K562 (cell line): ENCODE results near the gene STK11. TPM values are rescaled to one million over a fixed set of nuclear protein-coding genes. Genes with fewer than 3 reads are reported as not detected.

Experiments
- CEBPG ChIP-seq, 3 experiments: fragments of 200-800 bp in 1 of 3; sonication (Bioruptor generic) in 1 of 3; sonication (generic) in 1 of 3; formaldehyde crosslinking in 1 of 3; IDR thresholded peaks in 2 of 3; conservative IDR thresholded peaks in 1 of 3; 2 replicates each; pipeline versions ENCODE4 v1.6.1 to v1.8.0; 2016 to 2022; ENCODE audit warnings: missing compliant biosample characterization in 2 of 3, missing genetic modification characterization in 2 of 3, mild to moderate bottlenecking in 1 of 3, missing genetic modification reagents in 1 of 3
- CREM ChIP-seq: IDR thresholded peaks from 2 replicates; pipeline ENCODE4 v1.6.1; 2014; ENCODE audit warnings: antibody characterized with exemption, low read depth
- EHMT2 ChIP-seq: fragments of 450-650 bp; IDR thresholded peaks from 2 replicates; pipeline ENCODE4 v1.6.1; 2018; ENCODE audit warnings: antibody characterized with exemption
- ELK3 ChIP-seq: fragments of 450-650 bp; formaldehyde crosslinking; IDR thresholded peaks from 2 replicates; pipeline ENCODE4 v1.4.0; 2020; ENCODE audit warnings: mild to moderate bottlenecking
- ESRRA ChIP-seq: fragments of 450-650 bp; IDR thresholded peaks from 2 replicates; pipeline ENCODE4 v1.6.1; 2014; ENCODE audit warnings: low read depth, mild to moderate bottlenecking, moderate library complexity, borderline replicate concordance
- FOSL1 ChIP-seq: fragments of 200-800 bp; sonication (Bioruptor generic); conservative IDR thresholded peaks from 2 replicates; pipeline ENCODE4 v1.6.1; 2016; ENCODE audit warnings: missing genetic modification characterization, missing compliant biosample characterization
- FOXA1 ChIP-seq: fragments of 450-650 bp; IDR thresholded peaks from 2 replicates; pipeline ENCODE4 v1.6.1; 2016; ENCODE audit warnings: mild to moderate bottlenecking, borderline replicate concordance
- FOXP1 ChIP-seq: sonication (generic); formaldehyde crosslinking; IDR thresholded peaks from 2 replicates; pipeline ENCODE4 v1.8.0; 2022; ENCODE audit warnings: mild to moderate bottlenecking, missing genetic modification reagents
- MAZ ChIP-seq, 2 experiments: fragments of 450-650 bp in 1 of 2; sonication (generic) in 1 of 2; formaldehyde crosslinking; IDR thresholded peaks in 1 of 2; conservative IDR thresholded peaks in 1 of 2; 2 replicates each; pipeline versions ENCODE4 v1.4.0 to v1.5.0; 2020; ENCODE audit warnings: mild to moderate bottlenecking in 1 of 2, missing genetic modification reagents in 1 of 2
- MEF2D ChIP-seq: conservative IDR thresholded peaks from 2 replicates; pipeline ENCODE4 v1.6.1; 2016; ENCODE audit warnings: low read depth, missing genetic modification characterization, missing compliant biosample characterization
- POLR2A ChIP-seq: fragments of 450-650 bp; conservative IDR thresholded peaks from 2 replicates; pipeline ENCODE4 v1.6.1; 2016
- RBM15 ChIP-seq: fragments of 200-400 bp; formaldehyde crosslinking; IDR thresholded peaks from 2 replicates; pipeline ENCODE4 v1.6.1; 2018; ENCODE audit warnings: mild to moderate bottlenecking, low read length, moderate library complexity; ENCODE audit not compliant: insufficient read depth
- SMAD4 ChIP-seq: fragments of 250-450 bp; sonication (Bioruptor Pico); conservative IDR thresholded peaks from 2 replicates; pipeline ENCODE4 v1.8.0; 2021; ENCODE audit warnings: inconsistent platforms, mild to moderate bottlenecking, moderate library complexity
- TEAD1 ChIP-seq, 2 experiments: fragments of 450-650 bp in 1 of 2; sonication (generic) in 1 of 2; formaldehyde crosslinking; IDR thresholded peaks; 2 replicates each; pipeline versions ENCODE4 v1.4.0 to v1.8.0; 2020 to 2022; ENCODE audit warnings: mild to moderate bottlenecking in 2 of 2, missing genetic modification reagents in 1 of 2
- TSC22D4 ChIP-seq: fragments of 450-650 bp; IDR thresholded peaks from 2 replicates; pipeline ENCODE4 v1.6.1; 2016; ENCODE audit warnings: missing genetic modification characterization, missing biosample characterization, control low read depth
- ZBTB33 ChIP-seq: sonication (generic); formaldehyde crosslinking; IDR thresholded peaks from 2 replicates; pipeline ENCODE4 v1.8.1; 2023; ENCODE audit warnings: mild to moderate bottlenecking, missing genetic modification reagents
- ZC3H4 ChIP-seq: sonication (generic); formaldehyde crosslinking; IDR thresholded peaks from 2 replicates; pipeline ENCODE4 v1.9.0; 2021; ENCODE audit warnings: missing genetic modification reagents, borderline replicate concordance
- ZKSCAN8 ChIP-seq: fragments of 200-800 bp; sonication (Bioruptor generic); IDR thresholded peaks from 2 replicates; pipeline ENCODE4 v1.6.1; 2016; ENCODE audit warnings: missing genetic modification characterization, missing compliant biosample characterization
- ZNF134 ChIP-seq: fragments of 250-450 bp; sonication (Bioruptor Pico); conservative IDR thresholded peaks from 2 replicates; pipeline ENCODE4 v1.4.0; 2020
- ZNF239 ChIP-seq: fragments of 250-450 bp; sonication (Bioruptor Pico); IDR thresholded peaks from 2 replicates; pipeline ENCODE4 v1.4.0; 2020; ENCODE audit warnings: mild to moderate bottlenecking
- ZNF324 ChIP-seq: fragments of 250-450 bp; sonication (Bioruptor Pico); IDR thresholded peaks from 2 replicates; pipeline ENCODE4 v1.4.0; 2020; ENCODE audit warnings: mild to moderate bottlenecking
- ZNF551 ChIP-seq: fragments of 250-450 bp; sonication (Bioruptor Pico); IDR thresholded peaks from 2 replicates; pipeline ENCODE4 v1.5.0; 2021; ENCODE audit warnings: mild to moderate bottlenecking, moderate library complexity
- polyA plus RNA-seq, 8 experiments: library from polyadenylated mRNA; depleted of rRNA in 4 of 8; stranded (reverse) in 5 of 8; unstranded in 3 of 8; fragments of >200 nt; fragmentation: Nextera tagmentation in 2 of 8; fragmentation: Illumina TruSeq in 1 of 8; extraction: Ambion mirVana in 2 of 8; extraction: Trizol in 1 of 8; gene quantifications; 2 replicates each; pipeline versions ENCODE4 v1.2.1 to v1.2.3, GENCODE V29; 2011 to 2014; ENCODE audit warnings: inconsistent platforms in 1 of 8, missing spikeins in 1 of 8
- total RNA-seq, 7 experiments: library from RNA; depleted of rRNA in 6 of 7; stranded (reverse); fragments of >200 nt in 6 of 7; fragmentation: Illumina TruSeq in 2 of 7; extraction: Trizol in 2 of 7; gene quantifications; 2 replicates each; pipeline versions ENCODE4 v1.2.1 to v1.2.3, GENCODE V29; 2011 to 2021; ENCODE audit warnings: low replicate concordance in 1 of 7
- TF ChIP-seq, protein P1 (sequence below): fragments of 250-450 bp; sonication (Bioruptor Pico); IDR thresholded peaks from 2 replicates; pipeline ENCODE4 v1.9.0; 2021; ENCODE audit warnings: mild to moderate bottlenecking, inconsistent platforms

Gene STK11
- total and polyA plus RNA-seq, 9 of the 15 experiments (the other 6 are each of a cell fraction or from before 2014, with no cell fraction given): 0.15 to 96.5 (median 31.7) TPM

- no peak for TF ChIP-seq FOXA1
- TF ChIP-seq ZNF239 (CRISPR knock-in tag): no peak
- TF ChIP-seq TEAD1 (CRISPR knock-in tag; IDR thresholded peaks at IDR 0.05): no peak
- no peak for TF ChIP-seq CREM
- TF ChIP-seq, protein P1, sequence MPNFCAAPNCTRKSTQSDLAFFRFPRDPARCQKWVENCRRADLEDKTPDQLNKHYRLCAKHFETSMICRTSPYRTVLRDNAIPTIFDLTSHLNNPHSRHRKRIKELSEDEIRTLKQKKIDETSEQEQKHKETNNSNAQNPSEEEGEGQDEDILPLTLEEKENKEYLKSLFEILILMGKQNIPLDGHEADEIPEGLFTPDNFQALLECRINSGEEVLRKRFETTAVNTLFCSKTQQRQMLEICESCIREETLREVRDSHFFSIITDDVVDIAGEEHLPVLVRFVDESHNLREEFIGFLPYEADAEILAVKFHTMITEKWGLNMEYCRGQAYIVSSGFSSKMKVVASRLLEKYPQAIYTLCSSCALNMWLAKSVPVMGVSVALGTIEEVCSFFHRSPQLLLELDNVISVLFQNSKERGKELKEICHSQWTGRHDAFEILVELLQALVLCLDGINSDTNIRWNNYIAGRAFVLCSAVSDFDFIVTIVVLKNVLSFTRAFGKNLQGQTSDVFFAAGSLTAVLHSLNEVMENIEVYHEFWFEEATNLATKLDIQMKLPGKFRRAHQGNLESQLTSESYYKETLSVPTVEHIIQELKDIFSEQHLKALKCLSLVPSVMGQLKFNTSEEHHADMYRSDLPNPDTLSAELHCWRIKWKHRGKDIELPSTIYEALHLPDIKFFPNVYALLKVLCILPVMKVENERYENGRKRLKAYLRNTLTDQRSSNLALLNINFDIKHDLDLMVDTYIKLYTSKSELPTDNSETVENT (CRISPR knock-in tag): no peak
- TF ChIP-seq RBM15: no peak
- no peak for TF ChIP-seq ZBTB33 (CRISPR knock-in tag)
- TF ChIP-seq ZNF134 (CRISPR knock-in tag): no peak
- TF ChIP-seq MAZ (CRISPR knock-in tag; conservative IDR thresholded peaks at IDR 0.05 in 1 of 2, IDR thresholded peaks at IDR 0.05 in 1 of 2): 0 out of 4 replicates have a peak, but pooled peaks of 1 of the 2 experiments have one; percentile 18
- no peak for TF ChIP-seq ZNF551 (CRISPR knock-in tag)
- no peak for TF ChIP-seq EHMT2
- TF ChIP-seq ELK3: no peak
- TF ChIP-seq TSC22D4 (tag): no peak
- no peak for TF ChIP-seq ZKSCAN8
- TF ChIP-seq CEBPG (CRISPR knock-in tag; IDR thresholded peaks at IDR 0.05): no peak
- no peak for TF ChIP-seq CEBPG (tag; conservative IDR thresholded peaks at IDR 0.05 in 1 of 2, IDR thresholded peaks at IDR 0.05 in 1 of 2)
- TF ChIP-seq POLR2A: no peak
- no peak for TF ChIP-seq FOSL1 (tag)
- TF ChIP-seq ZC3H4: no peak
- no peak for TF ChIP-seq MEF2D (tag)
- TF ChIP-seq ESRRA: no peak
- TF ChIP-seq ZNF324: no peak
- TF ChIP-seq FOXP1 (CRISPR knock-in tag): no peak
- TF ChIP-seq SMAD4 (CRISPR knock-in tag): peak; percentile 77
Measured at GRCh38 chr19:1237754-1238368, 32.3 kb downstream of the STK11 start, which contains the start of gene CBARP (continued).
